ENCODE measurements around the gene CERCAM. TPM values are rescaled to one million over a fixed set of nuclear protein-coding genes. Genes with fewer than 3 reads are reported as not detected.
"Not testable (repeated sequence)": the region's sequence is repeated elsewhere in the genome, so short reads cannot be mapped to it uniquely, and the experiment has no call there.

Gene CERCAM
- total RNA-seq, 3 donors from 2014 or later, result 0.30 to 0.63 (median 0.34) TPM

DNA sequence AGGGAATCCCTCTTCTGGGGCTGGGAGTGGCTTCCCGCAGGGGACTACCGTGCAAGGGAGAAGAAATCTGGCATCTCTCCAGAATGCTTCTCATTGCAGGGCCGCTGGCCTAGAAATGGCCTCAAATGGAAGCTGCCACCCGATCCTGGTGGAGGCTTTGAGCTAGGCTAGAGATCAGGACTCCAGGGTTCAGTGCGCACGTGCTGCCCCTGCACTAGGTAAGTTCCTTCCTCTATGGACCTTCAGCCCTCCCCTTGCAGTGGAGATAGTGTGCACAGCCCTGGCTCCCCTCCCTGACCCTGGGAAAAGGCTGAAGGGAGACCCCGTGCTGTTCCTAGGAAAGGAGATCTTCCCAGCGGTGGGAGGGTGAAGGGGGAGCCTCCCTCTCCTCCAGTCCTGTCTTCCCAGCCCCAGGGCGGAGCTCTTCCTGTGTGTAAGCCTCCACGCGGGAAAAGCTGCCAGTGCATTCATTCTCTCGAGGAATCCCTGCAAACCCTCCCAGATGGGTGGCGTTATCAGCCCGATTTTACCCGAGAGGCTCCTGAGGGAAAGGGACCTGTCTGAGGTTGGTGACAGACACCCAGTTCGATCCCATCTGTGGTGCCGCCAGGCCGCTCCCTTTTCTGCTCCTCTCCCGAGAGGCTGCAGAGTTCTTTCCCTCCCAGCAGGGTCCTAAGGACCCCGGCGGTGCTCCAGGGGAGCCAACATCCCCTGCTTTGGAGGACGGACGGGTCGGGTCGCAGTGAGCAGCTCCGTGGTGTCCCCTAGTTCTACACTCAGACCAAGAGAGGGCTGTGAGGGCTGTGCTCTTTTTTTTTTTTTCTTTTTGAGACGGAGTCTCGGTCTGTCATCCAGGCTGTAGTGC lies 1.4 kb upstream of the CERCAM start:
- Mint-ChIP-seq H3K4me1 (ENCODE audit: low read depth) (peaks cover 9% of the 10 kb centered on the region), H3K36me3 (ENCODE audit: insufficient read depth) (no peaks in the 10 kb centered on the region), H3K4me3 (peak overlapping the region; percentile 77), H3K9me3 (no peaks in the 10 kb centered on the region), H3K27me3 (ENCODE audit: low read depth) (peaks cover 38% of the 10 kb centered on the region)
- DNase-seq, result no peak
- ATAC-seq, result no peak

DNA sequence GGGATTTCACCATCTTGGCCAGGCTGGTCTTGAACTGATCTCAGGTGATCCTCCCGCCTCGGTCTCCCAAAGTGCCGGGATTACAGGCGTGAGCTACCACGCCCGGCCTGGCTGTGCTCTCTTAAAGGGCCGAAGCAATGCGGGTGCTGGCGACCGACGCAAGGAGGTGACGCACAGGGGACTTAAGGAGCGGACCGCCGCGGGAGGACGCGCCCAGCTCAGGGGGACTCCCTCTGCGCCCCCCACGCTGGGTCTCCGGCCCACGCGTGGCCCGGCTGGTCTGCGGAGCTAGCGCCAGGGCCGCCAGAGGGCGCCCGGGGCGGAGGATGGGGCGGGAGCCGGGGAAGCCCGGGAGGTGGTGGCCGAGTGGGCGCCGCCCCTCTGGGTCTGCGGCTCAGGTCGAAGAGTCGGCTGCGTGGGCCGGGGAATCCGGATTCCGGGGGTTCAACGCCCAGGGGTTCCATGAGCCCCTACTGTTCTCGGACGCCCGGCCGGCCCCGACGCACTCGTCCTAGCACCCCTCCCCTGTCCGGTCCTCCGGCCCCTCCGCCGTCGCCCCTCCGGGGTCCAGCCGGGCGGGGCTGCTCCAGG lies 502 bp upstream of the CERCAM start:
- no peaks in the 10 kb centered on the region for H3K36me3 Mint-ChIP-seq (ENCODE audit: insufficient read depth)
- H3K27me3 Mint-ChIP-seq (ENCODE audit: low read depth), result peaks cover 31% of the 10 kb centered on the region
- peaks cover 9% of the 10 kb centered on the region for H3K4me1 Mint-ChIP-seq (ENCODE audit: low read depth)
- peak; percentile 83 to 85 for ATAC-seq
- H3K9me3 Mint-ChIP-seq, result no peaks in the 10 kb centered on the region
- peak overlapping the region; percentile 77 for H3K4me3 Mint-ChIP-seq
- peak; percentile 64 for DNase-seq

DNA sequence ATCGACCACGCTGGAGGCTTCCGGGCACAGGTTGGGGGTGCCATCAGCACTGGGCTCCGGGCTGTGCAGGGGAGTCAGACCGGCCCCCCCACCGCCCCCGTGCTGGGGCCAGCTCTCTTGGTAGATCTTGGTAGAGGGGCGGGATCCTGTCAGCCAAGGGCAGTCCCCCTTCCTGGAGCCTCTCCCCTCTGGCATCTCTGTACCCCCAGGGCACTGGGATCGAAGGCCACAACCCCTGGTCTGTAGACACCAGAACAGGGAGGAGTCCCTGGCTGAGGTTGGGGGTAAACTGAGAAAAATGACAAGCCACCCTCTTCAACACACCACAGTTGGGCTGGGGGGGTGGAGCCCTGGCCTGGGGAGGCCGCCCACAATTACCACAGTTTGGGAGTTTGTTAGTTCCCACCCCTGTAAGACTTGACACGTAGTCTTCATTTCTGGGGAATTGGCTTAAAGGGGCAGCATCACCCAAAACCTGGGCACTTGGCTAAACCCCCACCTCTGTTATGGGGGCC lies 882 bp downstream of the CERCAM start:
- no peak for DNase-seq
- Mint-ChIP-seq H3K4me3 (peak overlapping the region; percentile 37), H3K9me3 (no peaks in the 10 kb centered on the region), H3K4me1 (ENCODE audit: low read depth) (peaks cover 9% of the 10 kb centered on the region), H3K36me3 (ENCODE audit: insufficient read depth) (no peaks in the 10 kb centered on the region), H3K27me3 (ENCODE audit: low read depth) (peaks cover 18% of the 10 kb centered on the region)
- no peak for ATAC-seq

DNA sequence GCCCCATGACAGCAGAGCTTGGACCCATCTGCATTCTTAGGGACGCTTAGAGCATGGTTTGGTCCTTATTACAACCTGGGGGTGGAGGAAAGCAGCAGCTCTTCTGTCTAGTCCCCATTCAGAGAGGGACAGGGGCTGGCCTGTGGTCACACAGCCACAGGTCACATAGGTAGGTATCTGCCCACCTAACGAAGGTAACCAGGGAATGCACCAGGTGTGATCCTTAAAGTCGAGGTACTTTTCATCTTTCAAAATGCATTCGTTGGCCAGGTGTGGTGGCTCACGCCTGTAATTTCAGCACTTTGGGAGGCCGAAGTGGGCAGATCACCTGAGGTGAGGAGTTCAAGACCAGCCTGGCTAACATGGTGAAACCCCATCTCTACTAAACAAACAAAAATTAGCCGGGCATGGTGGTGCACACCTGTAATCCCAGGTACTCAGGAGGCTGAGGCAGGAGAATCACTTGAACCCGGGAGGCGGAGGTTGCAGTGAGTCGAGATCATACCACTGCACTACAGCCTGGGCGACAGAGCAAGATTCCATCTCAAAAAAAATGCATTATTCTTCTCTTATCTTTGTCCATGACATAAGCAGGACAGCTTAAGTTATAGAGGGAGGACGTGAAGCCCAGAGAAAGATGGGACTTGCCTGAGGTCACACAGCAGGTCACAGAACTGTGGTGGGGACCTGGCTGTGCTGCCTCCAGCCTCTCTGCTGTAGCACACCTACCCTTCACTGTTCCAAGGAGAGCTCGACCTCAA lies 1.5 kb downstream of the CERCAM start:
- H3K27me3 Mint-ChIP-seq (ENCODE audit: low read depth), result peaks cover 16% of the 10 kb centered on the region
- DNase-seq; H3K4me1 Mint-ChIP-seq (ENCODE audit: low read depth); H3K9me3 Mint-ChIP-seq; ATAC-seq; H3K36me3 Mint-ChIP-seq (ENCODE audit: insufficient read depth): not testable (repeated sequence)
- peak overlapping the region; percentile 37 for H3K4me3 Mint-ChIP-seq

DNA sequence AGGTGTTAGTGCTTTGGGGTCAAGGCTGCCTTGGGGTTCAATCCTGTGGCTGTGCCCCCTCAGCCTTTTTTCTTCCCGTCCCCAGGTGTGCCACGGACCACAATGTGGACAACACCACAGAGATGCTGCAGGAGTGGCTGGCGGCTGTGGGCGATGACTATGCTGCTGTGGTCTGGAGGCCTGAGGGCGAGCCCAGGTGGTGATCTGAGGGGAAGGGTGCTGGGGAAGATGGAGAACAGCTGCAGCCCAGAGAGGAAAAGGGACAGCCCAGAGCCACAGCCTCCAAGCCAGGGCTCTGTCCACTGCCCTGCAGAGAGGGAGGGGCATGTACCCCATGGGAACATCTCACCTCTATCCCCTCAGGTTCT lies 2.1 kb downstream of the CERCAM start:
- peaks cover 9% of the 10 kb centered on the region for H3K4me1 Mint-ChIP-seq (ENCODE audit: low read depth)
- H3K27me3 Mint-ChIP-seq (ENCODE audit: low read depth), result peaks cover 16% of the 10 kb centered on the region
- DNase-seq (no peak), ATAC-seq (no peak)
- no peaks in the 10 kb centered on the region for H3K36me3 Mint-ChIP-seq (ENCODE audit: insufficient read depth)
- H3K4me3 Mint-ChIP-seq, result no peak overlapping the region
- H3K9me3 Mint-ChIP-seq, result no peaks in the 10 kb centered on the region

DNA sequence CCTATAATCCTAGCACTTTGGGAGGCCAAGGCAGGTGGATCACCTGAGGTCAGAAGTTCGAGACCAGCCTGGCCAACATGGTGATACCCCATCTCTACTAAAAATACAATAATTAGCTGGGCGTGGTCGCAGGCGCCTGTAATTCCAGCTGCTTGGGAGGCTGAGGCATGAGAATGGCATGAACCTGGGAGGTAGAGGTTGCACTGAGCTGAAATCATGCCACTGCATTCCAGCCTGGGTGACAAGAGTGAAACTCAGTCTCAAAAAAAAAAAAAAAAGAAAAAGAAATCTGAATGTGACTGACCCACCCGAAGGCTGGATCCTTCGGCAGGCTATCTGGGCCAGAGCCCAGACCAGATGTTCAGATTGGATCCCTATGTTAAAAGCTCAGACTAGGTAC lies 2.7 kb downstream of the CERCAM start:
- not testable (repeated sequence) for H3K36me3 Mint-ChIP-seq (ENCODE audit: insufficient read depth); H3K4me1 Mint-ChIP-seq (ENCODE audit: low read depth); ATAC-seq; H3K9me3 Mint-ChIP-seq; H3K4me3 Mint-ChIP-seq; DNase-seq
- H3K27me3 Mint-ChIP-seq (ENCODE audit: low read depth), result peaks cover 15% of the 10 kb centered on the region

DNA sequence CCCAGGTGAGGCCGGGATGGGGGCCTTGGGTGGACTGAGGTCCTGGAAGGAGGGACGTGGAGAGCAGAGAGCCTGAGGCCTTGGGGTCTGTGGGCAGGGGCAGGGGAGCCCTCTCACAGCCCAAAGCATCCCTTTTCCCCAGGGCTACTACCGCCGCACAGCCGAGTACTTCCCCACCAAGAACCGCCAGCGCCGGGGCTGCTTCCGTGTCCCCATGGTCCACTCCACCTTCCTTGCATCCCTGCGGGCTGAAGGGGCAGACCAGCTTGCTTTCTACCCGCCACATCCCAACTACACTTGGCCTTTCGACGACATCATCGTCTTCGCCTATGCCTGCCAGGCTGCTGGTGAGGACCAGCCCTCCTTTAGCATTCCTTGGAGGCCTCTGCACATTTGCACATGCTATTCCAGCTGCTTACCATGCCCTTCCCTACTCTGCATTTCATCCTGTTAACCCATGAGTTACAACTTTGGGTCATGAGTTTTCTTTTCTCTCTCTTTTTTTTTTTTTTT lies 3.7 kb downstream of the CERCAM start:
- ATAC-seq, result no peak

DNA sequence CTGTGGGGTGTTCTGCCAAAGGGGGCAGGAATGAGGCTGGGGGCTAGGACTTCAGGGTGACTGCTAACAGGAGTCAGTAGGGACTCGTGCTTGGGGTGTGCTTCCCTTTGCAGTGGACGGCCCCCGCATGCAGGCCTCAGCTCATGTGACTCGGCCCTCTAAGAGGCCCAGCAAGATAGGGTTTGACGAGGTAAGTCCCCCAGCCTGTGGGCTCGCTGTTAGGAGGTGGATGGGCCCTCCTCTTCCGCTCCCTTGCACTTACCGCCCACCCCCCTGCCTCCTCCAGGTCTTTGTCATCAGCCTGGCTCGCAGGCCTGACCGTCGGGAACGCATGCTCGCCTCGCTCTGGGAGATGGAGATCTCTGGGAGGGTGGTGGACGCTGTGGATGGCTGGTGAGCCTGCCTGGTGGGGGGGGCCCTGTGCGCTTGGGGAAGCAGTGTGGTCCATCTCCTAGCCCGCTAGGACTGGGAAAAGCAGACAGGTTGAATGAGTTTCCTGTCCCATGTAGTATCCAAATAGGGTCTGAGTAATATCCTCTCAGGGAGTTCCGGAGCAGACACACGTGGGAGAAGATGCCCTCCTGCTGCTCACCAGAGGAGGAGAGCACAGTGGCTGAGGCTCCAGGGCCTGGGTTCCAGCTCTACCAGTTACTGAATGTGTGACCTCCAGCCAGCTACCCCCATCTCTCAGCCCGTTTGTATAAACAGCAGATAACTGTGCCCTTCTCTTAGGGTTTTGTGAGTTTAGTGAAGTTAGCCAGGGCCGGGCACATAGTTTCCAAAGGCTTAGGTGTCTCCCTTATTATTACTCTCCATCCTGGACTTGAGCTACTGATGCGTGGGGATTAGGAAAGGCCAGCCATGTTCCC lies 8.2 kb downstream of the CERCAM start:
- no peaks in the 10 kb centered on the region for H3K36me3 Mint-ChIP-seq (ENCODE audit: insufficient read depth)
- ATAC-seq (no peak), DNase-seq (no peak)
- no peaks in the 10 kb centered on the region for H3K27me3 Mint-ChIP-seq (ENCODE audit: low read depth)
- no peak overlapping the region for H3K4me3 Mint-ChIP-seq
- no peaks in the 10 kb centered on the region for H3K4me1 Mint-ChIP-seq (ENCODE audit: low read depth)
- H3K9me3 Mint-ChIP-seq, result no peaks in the 10 kb centered on the region

More for the DNA sequence above, 3.7 kb downstream of the CERCAM start:
- no peak for DNase-seq
- H3K4me1 Mint-ChIP-seq (ENCODE audit: low read depth), result peaks cover 7% of the 10 kb centered on the region
- H3K36me3 Mint-ChIP-seq (ENCODE audit: insufficient read depth), result no peaks in the 10 kb centered on the region
- peaks cover 7% of the 10 kb centered on the region for H3K27me3 Mint-ChIP-seq (ENCODE audit: low read depth)
- no peak overlapping the region for H3K4me3 Mint-ChIP-seq
- no peaks in the 10 kb centered on the region for H3K9me3 Mint-ChIP-seq

DNA sequence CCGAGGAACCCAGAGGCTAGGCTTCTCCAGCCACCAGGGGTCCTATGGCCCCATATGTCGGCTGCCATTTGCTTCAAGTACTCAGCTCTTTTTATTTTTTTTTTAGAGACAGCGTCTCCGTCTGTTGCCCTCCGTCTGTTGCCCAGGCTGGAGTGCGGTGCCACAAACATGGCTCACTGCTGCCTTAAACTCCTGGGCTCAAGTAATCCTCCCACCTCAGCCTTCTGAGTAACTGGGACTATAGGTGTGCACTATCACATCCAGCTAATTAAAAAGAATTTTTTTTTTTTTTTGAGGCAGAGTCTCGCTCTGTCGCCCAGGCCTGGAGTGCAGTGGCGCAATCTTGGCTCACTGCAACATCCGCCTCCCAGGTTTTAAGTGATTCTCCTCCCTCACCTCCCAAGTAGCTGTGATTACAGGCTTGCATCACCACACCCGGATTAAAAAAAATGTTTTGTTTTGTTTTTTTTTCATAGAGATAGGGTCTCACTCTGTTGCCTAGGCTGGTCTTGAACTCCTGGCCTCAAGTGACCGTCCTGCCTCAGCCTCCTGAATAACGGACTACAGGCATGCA lies 8.9 kb downstream of the CERCAM start:
- no peaks in the 10 kb centered on the region for H3K9me3 Mint-ChIP-seq
- DNase-seq, result no peak
- no peaks in the 10 kb centered on the region for H3K27me3 Mint-ChIP-seq (ENCODE audit: low read depth)
- H3K4me1 Mint-ChIP-seq (ENCODE audit: low read depth), result no peaks in the 10 kb centered on the region
- no peak overlapping the region for H3K4me3 Mint-ChIP-seq
- H3K36me3 Mint-ChIP-seq (ENCODE audit: insufficient read depth), result no peaks in the 10 kb centered on the region
- no peak for ATAC-seq

DNA sequence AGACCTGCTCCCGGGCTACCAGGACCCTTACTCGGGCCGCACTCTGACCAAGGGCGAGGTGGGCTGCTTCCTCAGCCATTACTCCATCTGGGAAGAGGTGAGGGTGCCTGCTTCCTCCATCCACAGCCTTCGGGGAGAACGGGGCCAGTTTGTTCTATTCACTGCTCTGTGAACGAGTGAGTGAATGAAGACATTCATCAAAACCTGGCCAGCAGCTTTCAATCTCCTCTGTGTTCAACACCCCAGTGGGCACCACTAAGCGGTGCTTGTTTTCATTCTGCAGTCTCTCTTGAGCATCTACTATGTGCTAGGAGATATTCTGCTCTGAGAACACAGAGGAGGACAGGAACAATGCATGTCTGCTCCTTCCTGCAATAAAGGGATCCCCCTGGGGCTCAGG lies 10.6 kb downstream of the CERCAM start:
- Mint-ChIP-seq H3K27me3 (ENCODE audit: low read depth) (no peaks in the 10 kb centered on the region), H3K4me1 (ENCODE audit: low read depth) (no peaks in the 10 kb centered on the region), H3K9me3 (no peaks in the 10 kb centered on the region), H3K36me3 (ENCODE audit: insufficient read depth) (no peaks in the 10 kb centered on the region), H3K4me3 (no peak overlapping the region)
- no peak for DNase-seq
- ATAC-seq, result no peak

DNA sequence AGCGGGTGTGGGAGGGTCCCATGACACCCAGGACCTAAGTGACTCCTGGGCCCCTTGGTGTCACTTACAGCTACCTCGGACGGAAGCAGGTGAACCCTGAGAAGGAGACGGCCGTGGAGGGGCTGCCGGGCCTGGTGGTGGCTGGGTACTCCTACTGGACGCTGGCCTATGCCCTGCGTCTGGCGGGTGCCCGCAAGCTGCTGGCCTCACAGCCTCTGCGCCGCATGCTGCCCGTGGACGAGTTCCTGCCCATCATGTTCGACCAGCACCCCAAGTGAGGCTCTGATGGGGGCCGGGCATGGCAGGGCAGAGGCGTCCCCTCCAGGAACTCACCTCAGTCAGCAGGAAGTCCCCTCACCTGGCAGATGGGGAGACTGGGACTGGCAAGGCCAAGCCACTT lies 13.7 kb downstream of the CERCAM start:
- H3K4me3 Mint-ChIP-seq, result no peak overlapping the region
- no peak for ATAC-seq
- no peaks in the 10 kb centered on the region for H3K36me3 Mint-ChIP-seq (ENCODE audit: insufficient read depth)
- no peaks in the 10 kb centered on the region for H3K27me3 Mint-ChIP-seq (ENCODE audit: low read depth)
- no peaks in the 10 kb centered on the region for H3K9me3 Mint-ChIP-seq
- DNase-seq, result no peak
- H3K4me1 Mint-ChIP-seq (ENCODE audit: low read depth), result peaks cover 5% of the 10 kb centered on the region

DNA sequence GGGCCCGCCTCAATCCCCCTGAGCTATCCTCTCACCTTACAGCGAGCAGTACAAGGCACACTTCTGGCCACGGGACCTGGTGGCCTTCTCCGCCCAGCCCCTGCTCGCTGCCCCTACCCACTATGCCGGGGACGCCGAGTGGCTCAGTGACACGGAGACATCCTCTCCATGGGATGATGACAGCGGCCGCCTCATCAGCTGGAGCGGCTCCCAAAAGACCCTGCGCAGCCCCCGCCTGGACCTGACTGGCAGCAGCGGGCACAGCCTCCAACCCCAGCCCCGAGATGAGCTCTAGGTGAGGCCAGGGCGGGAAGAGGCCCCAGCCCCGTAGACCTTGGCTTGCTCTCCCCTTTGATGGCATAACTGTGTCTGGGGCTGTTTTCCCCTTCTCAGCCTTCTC lies 15.0 kb downstream of the CERCAM start:
- Mint-ChIP-seq H3K9me3 (no peaks in the 10 kb centered on the region), H3K27me3 (ENCODE audit: low read depth) (no peaks in the 10 kb centered on the region), H3K4me3 (no peak overlapping the region), H3K4me1 (ENCODE audit: low read depth) (peaks cover 5% of the 10 kb centered on the region), H3K36me3 (ENCODE audit: insufficient read depth) (no peaks in the 10 kb centered on the region)
- DNase-seq (no peak), ATAC-seq (no peak)

DNA sequence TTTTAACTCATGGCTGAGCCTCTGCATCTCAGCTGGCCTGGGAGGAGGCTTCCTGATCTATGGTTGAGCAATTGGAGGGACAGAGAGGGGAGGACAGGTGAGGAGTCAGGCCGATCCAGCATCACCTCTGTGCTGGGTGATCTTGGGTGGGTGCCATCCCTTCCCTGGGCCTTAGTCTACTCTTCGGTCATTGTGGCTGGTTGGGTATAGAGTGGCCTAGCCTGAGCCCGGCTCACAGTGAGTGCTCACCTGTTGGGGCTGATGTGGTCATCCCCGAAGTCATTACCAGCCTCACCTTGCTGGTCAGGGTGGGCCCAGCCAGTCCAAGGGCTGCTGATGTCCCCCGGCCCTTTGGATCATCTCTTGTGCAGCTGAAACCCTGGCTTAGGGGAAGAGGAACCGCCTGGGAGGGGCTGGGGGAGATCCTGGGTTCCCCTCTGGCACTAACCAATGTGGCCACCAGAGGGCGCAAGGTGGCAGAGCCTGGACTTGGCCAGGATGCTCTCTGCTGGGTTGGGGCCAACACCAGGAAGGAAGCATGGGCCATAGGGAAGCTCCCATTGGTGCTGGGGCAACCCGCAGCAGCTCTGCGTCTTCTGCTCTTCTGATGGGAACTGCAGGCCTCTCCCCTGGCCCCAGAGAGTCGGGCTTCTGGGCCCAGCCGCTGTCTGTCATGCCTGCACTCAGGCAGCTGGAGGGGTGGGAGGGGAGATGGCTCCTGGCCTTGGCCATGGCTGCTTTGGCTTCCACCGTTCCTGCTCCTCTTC lies 17.9 kb downstream of the CERCAM start:
- Mint-ChIP-seq H3K4me1 (ENCODE audit: low read depth) (peaks cover 5% of the 10 kb centered on the region), H3K4me3 (no peak overlapping the region)

More for the DNA sequence above, 17.9 kb downstream of the CERCAM start:
- ATAC-seq, result peak; percentile 93 to 95
- Mint-ChIP-seq H3K9me3 (no peaks in the 10 kb centered on the region), H3K36me3 (ENCODE audit: insufficient read depth) (no peaks in the 10 kb centered on the region), H3K27me3 (ENCODE audit: low read depth) (no peaks in the 10 kb centered on the region)
- DNase-seq, result peak; percentile 82

Measured in activated T-cell treated with anti-CD3 and anti-CD28 coated beads, Interleukin-2, amount 50 U/mL, for 4 hours (primary cell).